GM21528 (cell line): Measurements from ENCODE around the gene NINJ2.
A peak's percentile ranks its signal among the peaks of the same experiment; 100 is the strongest.
"Not testable (repeated sequence)": the region's sequence is repeated elsewhere in the genome, so short reads cannot be mapped to it uniquely, and the experiment has no call there.

Source experiments
- ATAC-seq: cut with Tn5 transposase; IDR thresholded peaks from one replicate; pipeline ENCODE4 v1.9.1; 2021; ENCODE audit warnings: mild to moderate bottlenecking, moderate library complexity; ENCODE audit not compliant: unreplicated experiment, low FRiP score

The NINJ2 gene

GRCh38 chr12:663293-663871 lies at the start of gene NINJ2:
Gene NINJ2 (minus strand): TSS chr12:663445. CDS start chr12:663360, 85 bp downstream.
- ATAC-seq = no peak

- no peak for ATAC-seq
These were observed 49.1 kb upstream of the NINJ2 start for GRCh38 chr12:712172-712863.

GRCh38 chr12:709455-710020 lies 46.3 kb upstream of the NINJ2 start:
- ATAC-seq = no peak

- not testable (repeated sequence) for ATAC-seq
These were observed 44.8 kb upstream of the NINJ2 start for GRCh38 chr12:708084-708483.

- no peak for ATAC-seq
These were observed 41.4 kb upstream of the NINJ2 start for GRCh38 chr12:704516-705242.

GRCh38 chr12:701896-702539 lies 38.8 kb upstream of the NINJ2 start:
- no peak for ATAC-seq

GRCh38 chr12:700016-700415 lies 36.8 kb upstream of the NINJ2 start:
- no peak for ATAC-seq

GRCh38 chr12:698222-698621 lies 35.0 kb upstream of the NINJ2 start:
- ATAC-seq = not testable (repeated sequence)

GRCh38 chr12:697481-697880 lies 34.2 kb upstream of the NINJ2 start:
- no peak for ATAC-seq

GRCh38 chr12:694734-695503 lies 31.7 kb upstream of the NINJ2 start:
- no peak for ATAC-seq

- ATAC-seq = no peak
These were observed 30.8 kb upstream of the NINJ2 start for GRCh38 chr12:693934-694533.

GRCh38 chr12:692274-692673 lies 29.0 kb upstream of the NINJ2 start:
- no peak for ATAC-seq

GRCh38 chr12:690466-690865 lies 27.2 kb upstream of the NINJ2 start:
- ATAC-seq = no peak

GRCh38 chr12:685388-685787 lies 22.1 kb upstream of the NINJ2 start:
- ATAC-seq = peak; percentile 55

GRCh38 chr12:684416-684815 lies 21.2 kb upstream of the NINJ2 start:
- ATAC-seq = no peak

- ATAC-seq = no peak
These were observed 18.5 kb upstream of the NINJ2 start for GRCh38 chr12:681568-682256.

- no peak for ATAC-seq
These were observed 15.8 kb upstream of the NINJ2 start for GRCh38 chr12:678747-679712.

GRCh38 chr12:675562-675961 lies 12.3 kb upstream of the NINJ2 start:
- no peak for ATAC-seq
